ENCODE results near the gene UFD1.
A peak's percentile ranks its signal among the peaks of the same experiment; 100 is the strongest.

UFD1 gene

GRCh38 chr22:19429950-19430889 lies 48.8 kb downstream of the UFD1 start:
- no peak for DNase-seq (ENCODE audit: low read depth in 2 of 2)

GRCh38 chr22:19424186-19424500 lies 54.9 kb downstream of the UFD1 start:
- no peak for DNase-seq (ENCODE audit: low read depth in 2 of 2)

- no peak for DNase-seq (ENCODE audit: low read depth in 2 of 2)
These were observed 56.3 kb downstream of the UFD1 start for GRCh38 chr22:19422440-19423301.

GRCh38 chr22:19420321-19420720 lies 58.7 kb downstream of the UFD1 start:
- DNase-seq (ENCODE audit: low read depth in 2 of 2) = no peak

- peak in 1 of 2 donors; percentile 23 for DNase-seq (ENCODE audit: low read depth in 2 of 2)
These were observed 59.4 kb downstream of the UFD1 start for GRCh38 chr22:19419464-19420178.

DNA sequence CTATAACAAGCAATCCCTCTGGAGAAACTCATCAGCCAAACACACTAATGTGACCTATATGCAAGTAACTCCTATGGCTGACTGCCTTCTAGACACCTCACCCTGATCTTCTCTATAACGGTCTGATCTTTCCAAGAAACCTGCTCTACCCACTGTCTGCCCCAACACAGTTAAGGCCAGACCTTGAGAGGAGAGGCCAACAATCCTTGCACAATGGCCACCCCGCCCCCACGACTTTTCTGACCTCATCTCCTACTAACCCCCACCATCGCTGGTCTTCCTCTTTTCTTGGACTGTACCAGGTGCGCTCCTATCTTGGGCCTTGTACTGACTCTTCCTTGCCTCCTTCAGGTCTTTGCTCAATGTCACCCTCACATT lies 59.9 kb downstream of the UFD1 start:
- no peak for DNase-seq (ENCODE audit: low read depth in 2 of 2)

DNA sequence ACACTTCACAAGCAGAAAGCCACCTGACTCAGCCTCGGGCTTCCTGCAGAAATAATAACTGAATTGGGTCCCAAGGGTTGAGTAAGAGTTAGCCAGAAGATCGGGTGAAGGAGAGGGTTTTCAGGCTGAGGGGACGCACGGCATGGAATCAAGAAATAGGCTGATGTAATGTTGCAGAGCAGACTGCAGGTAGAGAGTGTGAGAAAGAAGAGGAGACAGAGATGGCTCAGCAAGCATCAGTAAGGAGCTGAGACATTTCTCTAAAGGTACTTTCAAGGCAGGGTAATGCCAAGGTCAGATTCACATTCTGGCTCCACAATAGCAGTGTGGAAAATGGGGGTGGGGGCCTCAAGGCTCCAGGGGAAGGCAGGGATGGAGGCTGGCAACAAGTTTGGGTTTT lies 66.1 kb downstream of the UFD1 start:
- no peak for DNase-seq (ENCODE audit: low read depth in 2 of 2)

GRCh38 chr22:19412478-19412877 lies 66.5 kb downstream of the UFD1 start:
- DNase-seq (ENCODE audit: low read depth in 2 of 2) = no peak

DNA sequence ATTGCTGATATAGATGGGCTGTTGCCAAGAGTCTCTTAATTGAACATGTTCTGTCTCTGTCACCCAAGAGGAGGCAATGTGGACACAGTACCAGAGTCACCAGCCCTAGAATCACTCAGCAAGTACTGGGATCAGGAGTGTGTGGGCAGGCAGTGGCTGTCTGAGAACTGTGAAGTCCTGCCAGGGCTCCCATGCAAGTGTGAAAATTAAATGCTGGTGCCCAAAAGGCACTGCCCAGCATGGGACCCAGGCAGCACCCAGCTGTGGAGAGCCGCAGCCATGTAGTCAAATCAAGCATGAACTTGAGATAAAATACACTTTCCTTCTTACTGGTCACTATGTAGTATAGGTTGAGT lies 67.3 kb downstream of the UFD1 start:
- DNase-seq (ENCODE audit: low read depth in 2 of 2) = no peak

DNA sequence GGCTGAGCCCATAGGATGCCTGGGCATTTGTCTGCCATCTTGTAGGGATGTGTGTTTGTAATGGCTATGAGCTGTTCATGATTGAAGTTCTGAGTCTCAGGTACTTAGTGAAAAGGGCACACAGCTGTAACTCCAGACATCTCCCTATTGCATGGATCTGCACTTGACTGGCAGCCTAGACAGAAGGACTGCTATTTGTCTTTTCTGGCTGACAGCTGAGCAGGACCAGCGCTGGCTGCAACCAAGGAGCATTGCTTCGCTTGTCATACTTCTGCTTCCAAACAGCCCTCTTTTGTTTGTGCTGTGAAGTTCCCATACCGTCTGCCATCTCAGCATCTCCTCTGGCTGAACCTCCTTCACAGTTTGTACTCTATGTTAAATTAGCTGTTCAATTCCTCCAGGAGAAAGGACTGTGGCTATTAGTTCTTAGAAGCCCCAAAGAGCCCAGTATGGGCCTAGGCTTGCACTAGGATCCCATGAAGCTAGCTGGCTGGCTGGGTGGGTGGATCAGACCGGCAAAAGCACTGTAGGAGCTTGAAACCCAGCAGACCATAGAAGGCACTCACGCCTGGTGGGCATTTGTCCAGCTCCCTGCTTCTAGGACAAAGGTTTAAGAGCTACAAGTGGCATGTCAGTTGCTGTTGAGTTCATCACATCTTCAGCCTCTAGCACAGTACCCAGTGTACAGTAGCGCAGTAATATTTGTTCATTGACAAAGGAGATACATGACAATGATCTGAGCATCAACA lies 67.9 kb downstream of the UFD1 start:
- no peak for DNase-seq (ENCODE audit: low read depth in 2 of 2)

GRCh38 chr22:19407649-19408606 lies 71.1 kb downstream of the UFD1 start:
- DNase-seq (ENCODE audit: low read depth in 2 of 2) = no peak

- DNase-seq (ENCODE audit: low read depth in 2 of 2) = no peak
These were observed 72.1 kb downstream of the UFD1 start for GRCh38 chr22:19406846-19407245.

DNA sequence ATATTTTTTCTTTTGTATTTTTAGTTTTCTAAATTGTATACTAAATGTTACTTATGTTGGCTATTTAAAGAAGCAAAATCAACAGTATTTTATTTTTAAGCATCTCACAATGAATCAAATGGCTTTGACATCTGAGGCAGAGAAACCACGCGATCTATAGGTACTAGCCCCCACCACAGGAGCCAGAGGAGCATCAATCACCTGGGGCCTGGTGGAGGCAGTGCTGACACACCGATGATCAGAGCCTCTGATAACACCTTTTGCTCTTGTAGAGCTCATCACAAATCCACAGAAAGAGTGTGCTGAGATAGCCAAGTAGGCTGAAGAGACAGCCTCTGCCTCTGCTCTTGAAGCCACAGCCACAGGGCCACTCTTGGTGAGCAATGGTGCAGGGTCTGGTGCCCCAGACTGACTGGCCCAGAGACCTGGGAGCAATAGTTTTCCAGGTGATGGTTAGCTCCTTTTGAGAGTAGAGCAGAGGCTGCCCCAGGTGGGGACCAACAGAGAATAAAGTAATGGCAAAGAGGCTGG lies 72.6 kb downstream of the UFD1 start:
- no peak for DNase-seq (ENCODE audit: low read depth in 2 of 2)

DNA sequence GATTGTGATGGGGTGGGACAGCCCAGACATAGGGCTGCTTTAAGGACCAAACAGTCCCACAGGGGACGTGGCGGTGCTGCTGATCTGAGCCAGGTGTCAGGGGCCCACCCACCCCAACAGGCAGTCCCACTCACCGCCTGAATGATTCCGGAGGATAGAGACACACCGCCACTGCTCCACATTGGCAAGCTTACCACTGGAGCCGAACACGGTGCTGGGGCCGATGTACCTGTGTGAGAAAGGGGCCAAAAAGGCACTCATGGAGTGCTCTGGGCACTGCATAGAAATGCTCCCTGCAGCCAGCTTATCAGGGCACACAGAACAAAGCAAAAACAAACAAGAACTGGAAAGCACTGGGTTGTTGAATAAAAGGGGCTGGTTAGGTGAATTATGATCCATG lies 73.3 kb downstream of the UFD1 start:
- no peak for DNase-seq (ENCODE audit: low read depth in 2 of 2)

DNA sequence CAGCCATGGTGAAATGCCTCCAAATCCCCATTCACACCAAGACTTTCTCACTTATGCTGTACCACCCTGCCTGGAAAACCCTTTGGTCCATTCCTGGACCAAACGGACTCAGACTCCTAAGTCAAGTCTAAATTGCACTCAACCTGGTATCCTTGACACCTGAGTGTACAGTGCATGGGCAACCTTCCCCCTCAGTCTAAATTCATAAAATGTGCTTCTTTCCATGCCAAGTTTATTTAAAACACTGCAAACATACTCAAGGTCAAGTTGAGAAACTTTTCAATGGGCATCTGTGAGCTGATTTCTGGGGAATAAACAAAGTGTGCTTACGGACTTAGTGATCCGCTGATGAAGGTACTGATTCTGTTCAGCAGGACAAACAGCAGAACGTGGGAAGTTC lies 73.9 kb downstream of the UFD1 start:
- DNase-seq (ENCODE audit: low read depth in 2 of 2) = no peak

DNA sequence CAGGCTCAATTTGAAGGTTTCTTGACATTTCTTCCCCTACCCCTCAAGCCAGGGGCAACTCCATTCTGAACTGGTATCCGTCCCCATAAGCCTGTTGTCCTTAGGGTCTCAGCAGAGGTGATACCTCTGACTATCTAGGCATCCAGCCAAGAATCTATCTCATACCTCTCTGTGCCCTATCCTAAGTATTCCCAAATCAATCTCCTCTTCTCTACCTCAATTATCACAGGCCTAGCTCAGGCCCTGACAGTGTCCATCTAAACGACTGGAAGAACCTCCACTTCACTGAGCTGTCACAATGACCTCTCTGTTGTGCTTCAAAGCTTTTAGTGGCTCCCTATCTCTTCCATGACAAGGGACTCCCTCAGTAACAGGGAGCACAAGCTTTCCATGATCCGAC lies 74.3 kb downstream of the UFD1 start:
- DNase-seq (ENCODE audit: low read depth in 2 of 2) = no peak

DNA sequence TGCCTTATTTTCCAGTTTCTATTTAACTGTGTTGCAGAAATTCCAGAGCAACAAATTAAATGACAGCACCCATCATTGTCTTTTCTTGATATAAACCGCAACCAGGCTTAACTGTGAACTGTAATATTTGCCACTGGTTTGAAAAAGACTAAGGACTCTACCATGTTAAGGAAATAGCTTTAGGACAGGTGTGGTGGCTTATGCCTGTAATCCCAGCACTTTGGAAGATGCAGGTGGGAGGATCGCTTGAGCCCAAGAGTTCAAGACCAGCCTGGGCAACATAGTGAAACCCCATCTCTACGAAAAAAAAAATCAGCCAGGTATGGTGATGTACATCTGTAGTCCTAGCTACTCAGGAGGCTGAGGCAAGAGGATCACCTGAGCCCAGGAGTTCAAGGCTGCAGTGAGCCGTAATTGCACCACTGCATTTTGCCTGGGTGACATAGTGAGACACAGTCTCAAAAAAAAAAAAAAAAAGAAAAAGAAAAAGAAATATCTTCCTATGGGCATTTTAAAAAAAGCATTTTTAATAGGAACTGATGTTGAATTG lies 76.3 kb downstream of the UFD1 start:
- no peak for DNase-seq (ENCODE audit: low read depth in 2 of 2)

DNA sequence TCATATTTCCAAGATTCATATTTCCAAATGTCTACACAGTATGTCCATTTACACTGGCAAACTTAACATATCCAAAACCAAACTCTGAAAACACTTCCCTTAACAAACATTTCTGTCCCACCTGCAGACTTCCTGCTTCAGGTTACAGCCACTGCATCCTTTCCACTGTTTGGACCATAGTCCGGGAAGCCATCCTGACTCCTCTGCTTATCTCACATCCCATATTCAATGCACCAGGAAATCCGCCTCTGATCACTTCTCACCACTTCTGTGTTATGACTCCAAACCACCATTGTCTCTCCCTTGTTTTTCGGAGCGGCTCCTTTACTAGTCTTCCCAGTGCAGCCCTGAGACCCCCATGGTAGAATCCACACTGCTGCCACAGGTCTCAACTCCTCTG lies 77.5 kb downstream of the UFD1 start:
- DNase-seq (ENCODE audit: low read depth in 2 of 2) = no peak

GRCh38 chr22:19400881-19401280 lies 78.1 kb downstream of the UFD1 start:
- no peak for DNase-seq (ENCODE audit: low read depth in 2 of 2)
